HG02884 (cell line): ENCODE measurements around the gene LAMB4.

Source experiments
- ATAC-seq: cut with Tn5 transposase; IDR thresholded peaks from one replicate; pipeline ENCODE4 v1.9.1; 2021; ENCODE audit warnings: mild to moderate bottlenecking, moderate library complexity; ENCODE audit not compliant: unreplicated experiment

The LAMB4 gene

DNA sequence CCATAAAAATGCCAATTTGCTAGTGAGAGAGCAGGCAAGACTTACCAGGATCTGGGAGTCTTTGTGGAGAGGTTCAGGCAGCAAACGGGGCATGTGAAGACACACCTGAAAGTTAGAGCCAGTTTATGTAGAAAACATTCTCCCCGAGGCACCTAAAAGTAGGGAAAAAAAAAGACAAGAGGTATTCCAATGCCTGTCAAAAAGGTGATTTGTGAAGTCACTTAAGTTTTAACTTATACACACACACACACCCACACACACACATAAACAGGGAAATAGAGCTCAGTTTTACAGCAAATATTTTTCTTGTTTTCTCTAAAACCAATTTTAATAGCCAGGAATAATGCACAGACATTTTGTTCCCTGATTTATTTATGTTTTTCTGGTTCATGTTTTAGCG, at the start of gene LAMB4:
LAMB4 (minus strand) TSS at position 101 of the 400 bp plus-strand sequence. CDS start 7,197 bp downstream, outside the sequence.
- no peak for ATAC-seq

DNA sequence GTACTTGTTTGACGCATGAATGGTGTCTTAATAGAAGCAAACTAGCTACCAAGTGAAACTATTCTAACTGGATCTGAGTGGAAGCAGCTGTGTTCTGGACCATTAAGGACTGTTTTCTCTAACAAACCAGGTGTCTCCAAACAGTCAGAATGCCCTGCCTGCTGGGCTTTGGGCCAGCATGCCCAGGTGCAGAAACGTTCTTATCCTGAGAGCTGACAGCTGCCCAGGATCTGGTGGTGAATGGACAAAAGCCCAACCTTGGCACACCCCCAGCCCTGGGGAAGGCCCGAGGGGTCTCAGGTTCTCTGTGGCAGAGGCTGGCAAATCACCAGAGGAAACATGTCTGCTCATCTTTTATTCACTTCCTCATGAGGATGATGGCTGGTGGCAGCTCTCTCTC, 48.2 kb upstream of the LAMB4 start:
- ATAC-seq, result no peak

DNA sequence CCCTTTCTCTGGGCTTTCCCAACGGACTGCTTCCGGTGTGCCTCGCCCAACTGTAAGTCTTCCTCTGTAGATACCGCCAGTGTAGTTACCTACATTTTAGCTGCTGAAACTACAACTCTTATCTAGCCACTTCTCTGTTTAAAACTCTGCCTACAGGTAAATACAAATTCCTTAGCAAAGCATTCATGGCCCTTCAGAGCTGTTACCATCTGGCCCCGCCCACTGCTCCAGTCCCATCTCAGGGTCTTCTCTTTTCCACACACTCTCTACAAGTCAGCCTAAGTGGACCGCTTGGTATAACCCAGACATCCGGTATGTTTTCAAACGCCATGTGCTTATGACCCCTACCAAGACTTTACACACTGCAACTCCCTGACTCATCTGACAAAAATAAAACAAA, 41.0 kb upstream of the LAMB4 start:
- ATAC-seq, result no peak

- ATAC-seq, result no peak
Observed at GRCh38 chr7:108170251-108170650, 40.1 kb upstream of the LAMB4 start.

- no peak for ATAC-seq
Observed at GRCh38 chr7:108167460-108167859, 37.3 kb upstream of the LAMB4 start.

DNA sequence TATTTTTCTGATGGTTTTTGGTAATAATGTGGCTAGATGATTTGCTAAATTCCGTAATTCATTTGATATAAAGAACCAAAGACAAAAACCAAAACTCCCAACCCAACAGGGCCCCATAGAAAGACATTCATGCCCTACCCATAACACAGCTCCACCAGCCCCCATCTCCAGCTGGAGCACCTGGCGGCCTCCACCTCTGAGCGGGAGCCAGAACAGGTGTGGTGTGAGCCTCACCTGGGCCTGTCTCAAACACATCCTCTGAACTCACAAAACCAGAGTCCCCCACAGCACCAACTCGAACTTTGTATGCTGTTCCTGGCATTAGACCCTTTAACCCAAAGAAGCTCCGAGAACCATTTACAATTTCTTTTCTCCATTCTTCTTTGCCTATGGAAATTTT, 36.5 kb upstream of the LAMB4 start:
- no peak for ATAC-seq

DNA sequence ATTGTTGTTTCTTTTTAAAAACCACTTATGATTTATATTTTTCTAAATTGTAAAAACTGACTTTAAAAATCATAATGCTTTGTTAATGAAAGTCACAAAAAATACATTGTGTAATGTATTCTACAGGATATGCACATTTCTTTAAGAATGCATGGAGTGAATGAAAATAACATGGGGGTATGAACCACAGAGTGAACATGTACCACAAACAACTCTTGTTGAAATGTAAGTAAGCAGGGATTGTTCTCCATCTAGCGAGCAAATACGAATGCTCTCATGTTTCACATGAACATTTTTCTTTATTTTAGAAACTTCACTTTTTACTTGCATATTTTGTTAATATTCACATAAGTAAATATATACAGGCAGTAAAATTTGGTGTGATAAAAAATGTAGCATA, 35.6 kb upstream of the LAMB4 start:
- no peak for ATAC-seq

DNA sequence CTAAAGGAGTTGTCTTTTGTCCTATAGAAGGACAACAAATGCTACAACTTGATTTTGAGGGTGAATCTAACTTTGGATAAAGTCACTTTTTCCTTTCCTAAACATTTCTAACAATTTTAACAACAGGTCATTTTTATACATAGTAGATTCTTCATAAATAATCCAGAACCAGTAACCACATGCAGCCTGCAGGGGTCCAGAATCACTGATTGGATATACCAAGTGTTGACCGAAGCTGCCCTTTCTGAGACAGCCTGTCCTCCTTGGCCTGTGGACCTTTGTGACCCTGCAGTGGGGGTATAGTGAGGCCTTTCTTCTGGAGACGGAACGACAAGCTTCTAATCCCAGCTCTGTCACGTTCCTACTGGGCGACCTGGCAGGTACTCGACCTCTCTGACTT, 34.8 kb upstream of the LAMB4 start:
- no peak for ATAC-seq

- no peak for ATAC-seq
Observed at GRCh38 chr7:108164342-108164741, 34.2 kb upstream of the LAMB4 start.

- no peak for ATAC-seq
Observed at GRCh38 chr7:108158776-108159175, 28.6 kb upstream of the LAMB4 start.

DNA sequence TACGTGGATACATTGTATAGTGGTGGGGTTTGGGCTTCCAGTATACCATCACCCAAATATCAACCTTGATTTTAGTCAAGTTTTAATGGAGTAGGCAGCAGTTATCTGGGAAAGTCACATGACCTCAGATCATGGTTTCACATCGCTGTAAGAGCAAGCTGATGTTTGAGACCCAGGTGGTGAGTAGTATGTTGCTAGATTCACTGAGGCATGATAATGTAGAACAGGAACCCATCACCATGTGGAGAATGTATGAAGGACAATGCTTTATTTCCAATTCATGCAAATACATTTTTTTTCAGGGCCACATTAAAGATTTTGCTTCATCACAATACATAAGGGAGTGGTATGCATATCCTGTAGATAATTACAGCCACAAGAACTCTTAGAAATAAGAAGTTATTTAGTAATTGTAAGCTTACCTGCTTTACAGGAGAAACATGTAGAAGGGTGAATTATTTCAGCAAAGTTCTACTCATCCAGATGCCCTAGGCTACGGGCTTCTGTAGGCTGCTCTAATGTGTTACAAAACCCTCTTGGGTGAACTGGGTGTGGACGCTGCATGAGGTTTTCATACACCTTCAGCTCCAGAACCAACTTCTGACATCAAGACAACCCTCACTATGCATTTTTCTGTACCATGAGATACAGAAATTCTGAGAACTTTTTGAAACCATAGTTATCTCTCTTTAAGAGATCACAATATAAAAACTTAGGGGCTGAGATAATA, 27.6 kb upstream of the LAMB4 start:
- no peak for ATAC-seq

- ATAC-seq, result no peak
Observed at GRCh38 chr7:108156897-108157605, 26.9 kb upstream of the LAMB4 start.

DNA sequence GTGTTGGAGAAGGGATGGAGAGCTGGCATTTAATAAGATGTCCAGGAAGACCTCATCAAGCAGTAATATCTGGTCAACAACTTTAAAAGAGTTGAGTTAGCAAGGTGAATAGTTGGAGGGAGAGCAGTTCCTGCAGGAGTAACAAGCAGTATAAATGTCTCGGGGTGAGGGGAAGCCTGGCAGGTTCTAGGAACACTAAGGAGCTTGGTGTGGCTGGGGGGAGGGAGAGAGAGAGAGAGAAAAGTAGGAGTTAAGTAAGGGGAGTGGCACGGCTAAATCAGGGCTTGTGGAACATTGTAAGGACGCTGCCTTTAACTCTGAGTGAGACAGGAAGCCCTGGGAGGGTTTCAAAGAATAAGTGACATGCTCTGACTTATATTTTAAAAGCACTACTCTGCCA, 22.0 kb upstream of the LAMB4 start:
- ATAC-seq, result no peak

DNA sequence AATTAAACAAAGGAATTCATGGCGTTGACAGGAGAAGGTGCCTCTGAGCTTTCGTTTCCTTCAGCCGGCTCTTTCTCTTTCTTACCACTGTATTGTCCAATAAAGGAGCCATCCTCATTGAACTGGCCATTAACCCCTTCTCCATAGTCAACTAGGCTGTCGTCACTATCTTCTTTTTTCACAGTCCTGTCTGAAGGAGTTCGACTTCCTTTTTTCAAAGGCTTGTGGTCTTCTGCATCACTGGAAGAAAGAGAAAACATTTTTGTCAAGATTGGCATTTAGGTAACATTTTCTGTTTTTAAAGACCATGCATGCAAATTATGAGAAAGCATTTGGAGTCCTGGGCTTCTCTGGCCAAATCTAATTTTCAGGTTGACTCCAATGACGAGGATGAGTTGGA, 19.7 kb upstream of the LAMB4 start:
- no peak for ATAC-seq

- no peak for ATAC-seq
Observed at GRCh38 chr7:108149119-108149518, 19.0 kb upstream of the LAMB4 start.

DNA sequence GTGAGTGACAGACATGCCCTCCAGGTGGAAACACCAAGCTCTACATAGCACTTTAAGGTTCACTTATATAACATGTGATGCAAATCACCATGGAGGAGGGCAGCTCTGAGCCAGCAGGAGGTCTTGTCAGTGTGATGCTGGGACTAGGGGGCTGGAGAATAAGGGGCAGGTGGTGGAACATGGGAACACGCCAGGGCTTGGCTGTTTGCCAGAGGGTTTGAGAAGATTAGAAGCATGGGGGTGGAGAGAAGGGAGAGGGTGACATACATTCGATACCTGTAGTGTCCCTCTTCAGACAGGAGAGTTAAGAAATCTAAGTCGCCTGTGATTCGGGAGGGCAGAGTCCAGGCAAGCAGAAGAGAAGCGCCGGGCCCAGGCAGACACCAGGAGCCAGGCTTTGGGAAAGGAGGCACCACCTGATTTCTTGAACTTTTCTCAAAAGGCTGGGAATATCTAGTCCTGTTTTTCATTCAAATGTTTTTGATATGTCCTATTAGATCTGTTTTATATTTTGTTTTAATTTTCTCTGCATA, 16.9 kb upstream of the LAMB4 start:
- ATAC-seq, result no peak

- ATAC-seq, result peak; percentile 46
Observed at GRCh38 chr7:108146070-108146842, 16.1 kb upstream of the LAMB4 start.

- no peak for ATAC-seq
Observed at GRCh38 chr7:108145401-108145800, 15.2 kb upstream of the LAMB4 start.

GRCh38 chr7:108144931-108145330, 14.8 kb upstream of the LAMB4 start:
- no peak for ATAC-seq

GRCh38 chr7:108143658-108144420, 13.7 kb upstream of the LAMB4 start:
- ATAC-seq, result peak; percentile 45
